Placental pericyte (primary cell): ENCODE data around the gene RRAGA. TPM values are rescaled to one million over a fixed set of nuclear protein-coding genes. Genes with fewer than 3 reads are reported as not detected.

Experiments used
- small RNA-seq: library from RNA; depleted of rRNA; stranded (forward); fragments of <200 nt; gene quantifications from one replicate; pipeline ENCODE3, GENCODE V24; 2012; ENCODE audit warnings: low replicate concordance
- total RNA-seq: library from RNA; depleted of rRNA; stranded (reverse); fragments of >200 nt; gene quantifications from 2 replicates; pipeline ENCODE4 v1.2.3, GENCODE V29; 2012

Gene RRAGA, protein sequence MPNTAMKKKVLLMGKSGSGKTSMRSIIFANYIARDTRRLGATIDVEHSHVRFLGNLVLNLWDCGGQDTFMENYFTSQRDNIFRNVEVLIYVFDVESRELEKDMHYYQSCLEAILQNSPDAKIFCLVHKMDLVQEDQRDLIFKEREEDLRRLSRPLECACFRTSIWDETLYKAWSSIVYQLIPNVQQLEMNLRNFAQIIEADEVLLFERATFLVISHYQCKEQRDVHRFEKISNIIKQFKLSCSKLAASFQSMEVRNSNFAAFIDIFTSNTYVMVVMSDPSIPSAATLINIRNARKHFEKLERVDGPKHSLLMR
- total RNA-seq, result 43.1 and 47.9 TPM in 2 replicates

DNA sequence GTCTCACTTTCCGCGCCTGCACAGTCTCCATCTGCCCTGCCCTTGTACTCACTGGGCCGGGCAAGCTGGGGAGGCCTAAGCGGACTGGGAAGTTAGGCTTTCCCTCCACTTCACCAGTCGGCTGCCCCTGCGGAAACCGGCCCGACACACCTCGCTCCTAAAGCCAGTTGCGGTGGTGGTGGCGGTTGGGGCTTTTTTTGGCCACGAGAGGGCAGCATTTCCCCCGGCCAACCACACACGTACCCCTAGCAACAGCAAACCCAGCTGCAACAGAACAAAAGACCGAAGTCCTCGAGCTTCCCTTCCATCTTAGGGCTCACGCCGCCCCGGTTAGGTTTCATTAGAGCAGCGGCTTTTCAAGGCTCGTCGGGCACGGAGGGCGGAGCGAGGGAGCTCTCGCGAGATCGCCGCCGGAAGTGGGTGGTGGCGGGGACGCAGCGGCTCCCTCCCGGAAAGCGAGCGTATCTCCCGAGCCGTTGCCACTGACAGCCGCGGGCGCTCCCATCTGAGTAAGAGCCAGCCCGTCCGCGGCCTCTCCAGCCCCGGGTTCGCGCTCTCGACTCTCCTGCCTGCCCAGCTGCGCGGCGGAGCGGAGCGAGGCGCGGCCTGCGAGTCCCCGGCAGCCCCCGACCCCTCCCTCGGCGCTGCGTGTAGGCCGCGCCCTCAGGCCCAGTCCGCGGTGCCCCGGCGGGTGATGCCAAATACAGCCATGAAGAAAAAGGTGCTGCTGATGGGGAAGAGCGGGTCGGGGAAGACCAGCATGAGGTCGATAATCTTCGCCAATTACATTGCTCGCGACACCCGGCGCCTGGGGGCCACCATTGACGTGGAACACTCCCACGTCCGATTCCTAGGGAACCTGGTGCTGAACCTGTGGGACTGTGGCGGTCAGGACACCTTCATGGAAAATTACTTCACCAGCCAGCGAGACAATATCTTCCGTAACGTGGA, at the start of gene RRAGA:
TSS of gene RRAGA (plus strand) at position 462 of the 951 bp plus-strand sequence. CDS start at position 695, 233 bp downstream.

DNA sequence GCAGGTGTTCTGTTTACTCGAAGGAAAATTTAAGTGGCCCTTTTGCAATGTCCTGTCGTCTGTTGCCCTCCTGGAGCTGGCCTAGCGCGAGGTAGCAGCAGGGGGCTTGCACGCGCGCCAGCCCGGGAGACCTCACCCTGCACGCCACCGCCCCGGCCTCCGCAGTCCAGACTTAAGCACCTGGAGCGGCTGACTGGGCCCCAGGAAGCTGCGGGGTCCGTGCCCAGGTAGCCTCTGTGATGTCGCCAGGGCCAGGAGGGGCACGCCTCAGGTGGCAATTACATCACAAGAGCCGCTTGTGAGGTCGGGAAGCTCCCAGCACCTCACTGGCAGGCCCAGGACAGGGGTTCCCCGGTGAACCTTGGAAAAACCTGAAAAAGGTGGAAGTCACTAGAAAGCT, 16.2 kb upstream of the RRAGA start, which contains the start of gene SAXO1:
TSS of gene SAXO1 (minus strand) at position 195 of the 400 bp plus-strand sequence. CDS start 301 bp downstream, outside the sequence.

Small RNA genes lying within 50 kb of the gene (small RNA-seq; reads per million reads assigned to genes)
- gene RF00019 (not detected), gene RNU6-264P (not detected), gene SCARNA8 (87.4 reads per million, percentile 98 among the genes with 10 or more reads in this experiment)

Other genes with a start within 250 kb of the RRAGA start
- gene SAXO1, start 16.2 kb upstream of the RRAGA start, total RNA-seq, result not detected in 2 replicates
- 10.7 and 26.2 TPM in 2 replicates for gene HAUS6, start 53.5 kb downstream of the RRAGA start, total RNA-seq
- 48.0 and 513 TPM in 2 replicates for gene PLIN2, start 78.1 kb downstream of the RRAGA start, total RNA-seq
- gene DENND4C, start 181.3 kb downstream of the RRAGA start, total RNA-seq, result 40.9 and 52.4 TPM in 2 replicates